GM21619 (cell line): Measurements from ENCODE around the gene ARHGEF25.

Source experiments
- ATAC-seq: cut with Tn5 transposase; IDR thresholded peaks from one replicate; pipeline ENCODE4 v1.9.1; 2021; ENCODE audit not compliant: unreplicated experiment

Gene ARHGEF25

DNA sequence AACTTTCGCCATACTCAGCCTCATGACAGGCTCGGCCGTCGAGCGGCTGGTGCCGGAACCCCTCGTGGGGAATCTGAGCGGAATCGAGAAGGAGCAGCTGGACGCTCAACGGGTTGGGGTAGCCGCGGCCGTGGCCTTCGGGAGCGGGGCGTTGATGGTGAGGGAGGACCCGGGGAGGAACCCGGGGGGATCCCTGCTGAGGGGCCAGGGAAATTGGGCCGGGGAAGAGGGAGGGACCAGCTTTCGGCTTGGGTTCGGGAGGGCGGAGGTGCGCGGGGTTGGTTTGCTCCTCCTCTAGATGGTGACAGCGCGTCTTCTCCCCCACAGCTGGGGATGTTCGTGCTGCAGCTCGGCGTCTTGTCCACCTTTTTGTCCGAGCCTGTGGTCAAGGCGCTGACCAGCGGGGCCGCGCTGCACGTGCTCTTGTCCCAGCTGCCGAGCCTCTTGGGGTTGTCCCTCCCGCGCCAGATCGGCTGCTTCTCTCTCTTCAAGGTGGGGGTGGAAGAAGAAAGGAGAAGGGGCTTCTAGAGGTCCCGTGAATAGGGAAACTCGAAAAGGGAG is 9.8 kb downstream of the ARHGEF25 start:
- ATAC-seq: no peak

DNA sequence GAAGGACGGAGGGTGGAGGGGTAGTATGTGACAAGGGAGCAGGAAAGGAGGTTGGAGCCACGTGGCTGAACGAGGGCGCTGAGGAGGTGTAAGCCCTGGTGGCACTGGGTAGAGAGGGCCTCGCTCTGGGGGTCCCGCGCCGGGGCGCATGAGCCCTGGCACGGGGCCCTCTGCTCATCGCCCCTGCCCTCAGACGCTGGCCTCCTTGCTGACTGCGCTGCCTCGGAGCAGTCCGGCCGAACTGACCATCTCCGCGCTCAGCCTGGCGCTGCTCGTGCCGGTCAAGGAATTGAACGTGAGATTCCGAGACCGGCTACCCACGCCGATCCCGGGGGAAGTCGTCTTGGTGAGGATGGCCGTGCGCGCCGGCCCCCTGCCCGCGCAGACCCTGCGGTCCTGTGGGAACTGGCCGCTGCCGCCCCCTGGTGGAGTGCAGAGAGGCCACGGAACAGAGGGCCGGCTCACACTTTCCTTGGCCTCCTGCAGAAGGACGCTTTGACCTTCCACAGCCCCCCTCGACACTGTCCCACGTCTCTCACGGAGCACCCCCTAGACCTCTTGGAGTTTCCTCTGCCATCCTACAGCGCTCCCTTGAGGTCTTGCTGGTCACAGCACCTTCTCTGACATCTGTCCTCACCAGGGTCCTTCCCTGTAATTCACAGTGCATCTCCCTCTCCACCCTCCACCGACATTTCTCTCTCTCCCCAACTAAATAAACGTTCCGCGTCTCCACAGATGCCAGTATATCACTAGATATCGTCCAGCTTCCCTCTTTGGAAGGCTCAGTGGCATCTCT is 10.5 kb downstream of the ARHGEF25 start:
- ATAC-seq: peak; percentile 62

DNA sequence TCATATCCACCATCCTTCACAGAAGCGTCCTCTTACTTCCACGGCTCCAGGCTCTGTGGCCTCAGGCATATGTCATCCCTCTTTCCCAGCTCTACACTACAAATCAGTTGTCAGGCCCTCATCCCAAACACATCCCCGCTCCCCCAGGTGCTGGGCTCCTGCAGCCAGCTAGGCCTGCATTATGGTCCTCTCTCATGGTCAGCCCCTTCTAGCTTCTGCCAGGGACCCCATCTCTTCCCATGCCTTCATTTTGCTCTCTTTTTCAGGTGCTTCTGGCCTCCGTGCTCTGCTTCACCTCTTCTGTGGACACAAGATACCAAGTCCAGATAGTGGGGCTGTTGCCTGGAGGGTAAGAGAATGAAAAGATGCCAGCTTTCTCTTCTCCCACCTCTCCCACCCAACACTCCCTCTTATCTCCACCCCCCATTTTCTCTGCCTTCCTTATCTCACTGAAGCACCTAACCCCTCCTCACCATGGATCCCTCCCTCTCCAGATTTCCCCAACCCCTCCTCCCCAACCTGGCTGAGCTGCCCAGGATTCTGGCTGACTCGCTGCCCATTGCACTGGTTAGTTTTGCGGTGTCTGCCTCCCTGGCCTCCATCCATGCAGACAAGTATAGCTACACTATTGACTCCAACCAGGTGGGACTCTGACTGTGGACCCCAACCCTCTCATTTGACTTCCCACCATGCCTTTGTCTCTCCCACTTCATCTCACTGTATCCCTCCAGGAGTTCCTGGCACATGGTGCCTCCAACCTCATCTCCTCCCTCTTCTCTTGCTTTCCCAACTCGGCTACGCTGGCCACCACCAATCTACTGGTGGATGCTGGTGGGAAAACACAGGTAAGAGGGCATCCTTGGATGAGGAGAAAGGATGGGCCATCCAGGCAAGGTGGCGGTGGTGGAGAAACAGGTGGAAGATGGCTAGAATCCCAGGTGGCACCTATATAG is 11.3 kb downstream of the ARHGEF25 start:
- ATAC-seq: no peak

DNA sequence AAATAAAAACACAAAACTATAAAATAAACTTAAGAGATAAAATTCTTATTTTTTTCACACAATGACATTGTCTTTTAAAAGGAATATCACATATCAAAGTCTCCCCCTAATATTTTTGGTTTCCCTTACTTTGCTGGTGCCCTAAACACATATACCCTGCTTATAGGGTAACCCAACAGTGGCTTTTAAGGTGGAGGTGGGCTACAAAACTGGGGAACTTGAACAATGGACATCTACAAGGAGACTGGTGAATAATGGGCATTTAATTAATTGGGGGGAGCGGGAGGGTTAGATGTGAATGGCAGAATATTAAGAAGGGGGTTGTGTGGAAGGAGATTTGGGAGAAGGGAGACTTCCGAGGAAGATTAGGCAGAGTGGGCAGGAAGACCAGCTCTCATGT is 12.2 kb downstream of the ARHGEF25 start:
- no peak for ATAC-seq

DNA sequence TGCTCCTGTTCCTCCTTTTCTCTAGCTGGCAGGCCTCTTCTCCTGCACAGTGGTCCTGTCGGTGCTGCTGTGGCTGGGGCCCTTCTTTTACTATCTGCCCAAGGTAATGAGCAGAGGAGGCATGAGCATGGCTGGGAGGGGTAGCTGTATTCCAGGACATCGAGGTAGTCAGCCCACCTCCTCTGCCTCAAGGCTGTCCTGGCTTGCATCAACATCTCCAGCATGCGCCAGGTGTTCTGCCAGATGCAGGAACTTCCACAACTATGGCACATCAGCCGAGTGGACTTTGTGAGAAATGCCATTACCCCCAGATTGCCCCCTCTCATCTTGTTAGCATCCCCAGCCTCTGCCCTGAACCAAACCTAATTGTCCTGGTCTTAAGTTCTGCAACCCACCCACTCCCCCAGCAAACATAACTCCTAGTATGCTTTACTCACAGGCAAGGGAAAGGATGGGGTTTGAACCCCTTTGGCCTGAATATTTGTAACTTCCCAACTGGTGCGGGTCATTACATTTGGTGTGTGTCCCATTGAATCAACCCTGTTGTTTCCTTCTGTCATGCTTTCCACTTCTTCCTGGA is 12.7 kb downstream of the ARHGEF25 start:
- no peak for ATAC-seq

DNA sequence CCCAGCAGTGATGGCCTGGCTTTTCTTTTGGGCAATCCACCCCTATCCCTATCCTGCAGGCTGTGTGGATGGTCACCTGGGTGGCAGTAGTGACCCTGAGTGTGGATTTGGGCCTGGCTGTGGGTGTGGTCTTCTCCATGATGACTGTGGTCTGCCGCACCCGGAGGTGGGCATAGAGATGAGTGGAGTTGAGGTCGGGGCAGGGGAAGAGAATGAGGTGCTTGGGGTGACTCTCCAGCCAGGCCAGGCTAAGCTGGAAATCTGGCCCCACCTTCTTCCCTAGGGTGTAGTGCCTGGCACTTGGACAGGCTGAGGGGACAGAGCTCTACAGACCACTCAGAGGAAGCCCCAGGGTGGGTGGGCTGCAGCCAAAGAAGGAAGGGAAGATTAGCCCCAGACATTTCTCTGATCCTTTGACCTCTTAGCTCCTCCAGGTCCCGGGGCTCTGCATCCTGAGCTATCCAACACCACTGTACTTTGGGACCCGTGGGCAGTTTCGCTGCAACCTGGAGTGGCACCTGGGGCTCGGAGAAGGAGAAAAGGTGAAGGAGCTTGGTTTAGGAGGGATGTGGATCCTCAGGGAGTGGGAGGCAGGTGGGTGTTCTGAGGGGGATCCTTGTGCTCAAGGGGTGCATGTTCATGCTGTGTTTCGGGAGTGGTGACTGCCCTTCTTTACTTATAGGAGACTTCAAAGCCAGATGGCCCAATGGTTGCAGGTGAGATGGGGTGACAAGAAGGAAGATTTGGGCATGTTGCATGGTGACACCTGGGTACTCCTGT is 13.4 kb downstream of the ARHGEF25 start:
- ATAC-seq: no peak

DNA sequence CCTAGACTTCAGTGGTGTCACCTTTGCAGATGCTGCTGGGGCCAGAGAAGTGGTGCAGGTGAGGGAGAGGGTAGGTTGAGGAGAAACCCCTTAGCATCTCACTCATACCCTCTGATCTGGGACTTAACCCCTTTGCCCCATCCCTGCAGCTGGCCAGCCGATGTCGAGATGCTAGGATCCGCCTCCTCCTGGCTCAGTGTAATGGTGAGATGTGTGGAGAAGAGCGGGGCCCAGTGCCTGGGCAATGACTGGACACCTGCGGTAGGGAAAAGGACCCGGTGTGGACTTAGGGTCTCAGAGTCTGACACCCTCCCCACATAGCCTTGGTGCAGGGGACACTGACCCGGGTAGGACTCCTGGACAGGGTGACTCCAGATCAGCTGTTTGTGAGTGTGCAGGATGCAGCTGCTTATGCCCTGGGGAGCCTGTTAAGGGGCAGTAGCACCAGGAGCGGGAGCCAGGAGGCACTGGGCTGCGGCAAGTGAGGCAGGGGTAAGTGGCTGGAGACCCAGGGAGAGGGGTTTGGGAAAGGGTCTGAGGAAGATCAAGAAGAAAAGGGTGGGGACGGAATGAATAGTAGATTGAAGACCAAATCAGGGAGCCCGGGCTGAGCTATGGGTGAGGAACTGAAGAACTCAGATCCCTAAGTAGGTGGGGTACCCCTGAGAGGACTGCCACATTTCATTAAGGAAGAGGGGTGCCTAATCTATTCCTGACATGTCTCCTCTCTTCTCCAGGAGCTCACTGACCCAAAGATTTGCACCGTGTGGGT is 14.2 kb downstream of the ARHGEF25 start:
- ATAC-seq: no peak

DNA sequence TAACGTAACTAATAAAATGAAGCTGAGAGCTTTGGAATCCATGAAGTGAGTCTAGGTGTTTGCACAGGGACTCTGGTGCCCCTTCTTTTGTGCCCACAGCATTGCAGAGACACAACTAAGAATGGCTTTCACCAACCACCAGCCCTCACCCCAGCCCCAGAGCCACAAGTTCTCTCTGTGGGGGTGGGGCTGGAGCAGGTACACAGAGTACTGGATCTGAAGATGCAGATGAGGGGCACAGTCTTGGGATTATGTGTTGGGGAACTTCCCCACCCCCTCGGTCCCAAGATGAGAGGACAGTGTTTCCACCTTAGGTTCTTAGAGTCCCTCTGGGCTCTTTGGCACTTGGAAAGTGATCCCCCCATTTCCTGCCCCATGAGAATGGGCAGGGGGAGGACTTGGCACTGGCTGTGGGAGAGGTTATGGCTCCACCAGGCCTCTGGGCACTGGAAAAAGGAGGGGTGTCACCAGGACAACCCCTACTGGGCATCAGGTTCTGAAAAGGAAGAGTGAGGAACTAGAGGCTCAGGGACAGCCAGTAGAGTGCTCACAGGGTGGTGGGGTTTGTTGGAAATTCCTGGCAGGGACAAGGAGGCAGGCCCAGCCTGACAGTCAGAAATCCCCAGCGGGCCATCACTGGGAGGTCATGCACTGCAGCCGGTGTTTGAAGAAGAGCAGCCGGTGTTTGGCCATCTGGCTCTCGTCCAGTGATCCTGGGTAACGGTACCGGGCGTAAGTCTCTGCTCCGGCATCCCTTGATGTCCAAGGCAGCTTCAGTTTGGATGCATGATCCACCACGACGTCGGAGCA is 15.1 kb downstream of the ARHGEF25 start:
- no peak for ATAC-seq

DNA sequence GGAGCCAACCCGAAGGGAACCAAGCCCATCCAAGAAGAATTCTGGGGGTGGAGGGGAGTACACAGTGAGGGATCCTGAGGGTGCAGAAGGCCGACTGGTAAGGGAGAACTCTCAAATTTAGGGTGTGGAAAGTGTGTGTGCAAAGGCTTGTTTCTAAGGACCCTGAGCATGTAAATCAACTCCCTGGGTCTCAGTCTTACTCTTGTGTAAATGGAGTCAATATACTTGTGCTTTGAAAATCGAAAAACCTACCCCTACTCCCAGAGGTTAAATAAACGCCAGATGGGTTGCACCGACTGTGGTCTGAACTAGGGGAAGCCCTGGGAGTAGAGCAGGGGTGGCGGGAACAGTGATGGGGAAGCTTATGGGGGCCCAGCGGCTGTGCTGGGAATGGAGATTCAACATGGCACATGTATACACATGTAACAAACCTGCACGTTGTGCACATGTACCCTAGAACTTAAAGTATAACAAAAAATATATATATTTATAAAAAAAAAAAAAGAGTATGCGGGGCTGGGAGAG is 15.7 kb downstream of the ARHGEF25 start:
- ATAC-seq: no peak

DNA sequence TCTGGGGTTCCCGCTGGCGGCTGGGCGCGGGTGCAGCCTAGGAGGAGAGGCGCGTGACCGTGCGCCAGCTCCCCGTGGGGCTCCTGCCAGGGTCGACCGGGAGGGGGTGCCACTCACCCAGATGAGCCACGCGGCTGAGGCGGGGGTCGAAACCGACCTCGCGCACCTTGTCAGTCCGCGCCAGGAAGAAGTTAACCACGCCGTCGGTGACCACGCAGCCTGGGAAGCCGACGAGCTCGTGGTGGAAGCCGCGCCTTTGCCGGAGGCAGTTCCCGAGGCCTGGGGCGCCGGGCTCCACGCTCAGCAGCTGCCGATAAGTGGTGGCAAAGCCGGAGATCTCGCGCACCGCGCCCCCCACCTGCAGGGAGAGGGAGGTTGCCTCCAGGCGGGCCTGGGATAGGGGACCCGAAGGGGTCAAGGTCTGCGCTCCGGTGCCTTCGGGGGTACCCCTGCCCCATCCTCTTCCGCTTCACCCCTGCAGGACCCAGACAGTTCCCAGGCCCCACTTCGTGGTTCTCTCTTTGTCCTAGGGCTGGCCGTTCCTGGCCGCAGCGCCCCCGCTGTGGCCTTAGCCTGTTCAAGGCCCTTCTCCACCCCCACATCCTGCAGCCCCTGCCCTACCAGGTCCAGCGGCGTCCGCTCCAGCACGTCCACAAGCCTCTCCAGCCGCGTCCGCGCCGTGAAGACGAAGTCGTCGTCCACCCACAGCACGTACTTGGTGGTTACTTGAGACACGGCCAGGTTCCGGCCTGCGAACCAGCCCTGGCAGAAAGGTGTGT is 16.5 kb downstream of the ARHGEF25 start:
- ATAC-seq: no peak

DNA sequence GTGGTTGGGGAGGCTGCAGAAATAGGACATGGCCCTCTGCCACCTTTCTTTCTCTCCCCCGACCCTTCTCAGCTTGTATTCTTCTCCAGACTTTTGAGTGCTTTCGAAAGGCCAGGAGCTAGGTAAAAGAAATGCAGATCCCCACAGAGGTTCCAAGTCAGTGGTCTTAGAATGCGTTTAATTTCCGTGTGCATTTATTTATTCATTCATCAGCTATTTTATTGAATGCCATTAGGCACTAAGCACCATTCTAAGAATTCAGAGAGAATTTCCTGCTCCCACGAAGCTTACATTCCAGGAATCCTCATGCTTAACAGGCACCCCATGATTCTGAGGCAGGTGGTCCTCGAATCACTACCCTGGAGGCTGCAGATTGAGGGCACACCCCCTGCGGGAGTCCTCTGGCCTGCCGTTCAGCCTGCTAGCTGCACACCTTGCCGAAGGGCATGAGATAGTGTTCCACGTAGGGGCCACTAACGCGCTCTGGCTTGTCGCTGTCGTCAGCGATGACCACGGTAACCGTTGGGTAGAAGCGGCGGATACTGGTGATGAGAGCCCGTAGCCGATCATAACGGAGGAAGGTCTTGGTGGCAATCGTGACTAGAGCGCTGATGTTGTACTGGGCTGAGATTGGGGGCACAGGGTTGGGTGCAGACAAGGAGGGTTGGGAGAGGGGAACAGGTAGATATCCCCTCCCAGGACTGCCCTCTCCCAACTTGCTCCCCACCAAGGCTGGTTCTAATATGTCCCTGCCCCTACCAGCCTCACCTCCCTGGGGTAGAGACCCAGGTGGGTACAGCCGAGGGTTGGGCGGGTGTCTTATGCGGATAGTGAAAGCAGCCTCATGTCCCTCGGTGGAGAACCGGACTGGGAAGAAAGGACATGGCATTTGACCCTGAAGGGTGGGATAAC is 17.3 kb downstream of the ARHGEF25 start:
- ATAC-seq: no peak

DNA sequence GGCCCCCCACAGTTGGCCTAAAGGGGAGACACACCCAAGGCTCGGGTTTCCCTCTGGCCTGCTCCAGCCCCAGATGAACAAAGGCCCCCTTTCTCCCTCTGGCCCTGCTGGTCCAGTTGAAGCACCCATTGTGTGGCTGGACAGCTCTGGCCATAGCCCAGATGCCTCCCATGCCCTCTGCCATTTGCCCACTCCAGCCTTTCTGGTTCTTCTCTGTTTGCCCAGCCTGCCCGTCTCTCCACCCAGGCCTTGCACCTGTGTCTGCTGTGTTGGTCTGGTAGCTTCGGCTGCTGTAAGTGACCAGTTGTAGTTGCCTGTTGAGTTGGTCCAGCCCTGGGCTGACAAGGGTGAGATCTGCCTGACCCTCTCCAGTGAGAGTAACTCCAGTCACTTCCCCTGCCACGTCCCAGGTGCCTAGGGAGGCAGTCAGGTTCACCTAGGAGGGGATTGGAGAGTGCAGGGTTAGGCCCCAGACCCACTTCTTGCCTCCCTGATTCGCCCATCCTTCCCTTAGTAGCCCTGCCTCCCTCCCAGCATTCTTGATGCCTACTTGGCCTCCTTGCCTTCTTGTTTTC is 18.7 kb downstream of the ARHGEF25 start:
- no peak for ATAC-seq

DNA sequence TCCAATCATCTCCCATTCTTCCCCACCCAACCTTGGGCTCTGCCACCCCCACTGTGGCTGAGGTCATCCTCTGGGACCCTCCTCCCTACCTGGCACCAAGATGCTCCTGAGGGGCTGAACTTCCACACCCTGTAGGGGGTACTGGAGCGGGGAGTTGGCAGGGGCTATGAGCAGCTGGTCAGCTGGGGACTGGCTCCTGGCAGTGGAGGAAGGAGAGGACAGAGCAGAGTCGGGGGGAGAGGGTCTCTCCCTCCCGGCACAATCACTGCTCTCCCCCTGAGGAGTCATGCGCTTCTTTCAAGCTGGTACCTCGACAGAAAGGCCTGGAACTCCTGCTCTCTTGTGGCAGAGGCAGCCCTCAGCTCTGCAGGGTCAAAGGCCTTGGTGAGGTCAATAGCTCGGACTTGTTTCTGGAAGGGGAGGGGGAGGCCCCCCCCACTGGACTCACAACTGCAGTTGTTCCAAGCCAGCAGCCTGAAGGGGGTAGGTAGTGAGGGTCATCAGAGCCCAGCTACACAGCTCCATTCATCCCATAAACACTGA is 19.7 kb downstream of the ARHGEF25 start:
- ATAC-seq: no peak

DNA sequence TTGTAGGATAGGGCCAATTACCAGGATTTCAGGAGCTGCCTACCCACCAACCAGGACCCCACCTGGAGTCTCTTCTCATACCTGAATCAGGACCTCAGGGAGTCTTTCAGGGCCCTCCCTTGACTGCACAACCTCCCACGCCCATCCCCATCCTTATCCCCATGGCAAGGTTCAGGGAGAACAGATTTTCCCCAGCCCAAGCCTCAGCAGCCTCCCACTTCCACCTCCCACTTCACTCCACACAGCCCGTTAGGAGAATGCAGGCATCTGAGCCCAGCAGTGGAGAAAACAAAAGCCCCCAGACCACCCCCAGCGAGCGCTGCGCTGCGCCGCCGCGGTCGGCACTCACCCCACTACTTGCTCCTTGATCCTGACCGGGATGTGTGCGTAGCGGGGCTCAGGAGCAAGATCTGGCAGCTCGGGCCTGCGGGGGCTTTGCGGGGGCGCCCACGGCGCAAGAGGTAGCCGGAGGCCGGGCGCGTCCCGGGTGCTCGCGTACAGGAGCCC is 20.4 kb downstream of the ARHGEF25 start:
- no peak for ATAC-seq

DNA sequence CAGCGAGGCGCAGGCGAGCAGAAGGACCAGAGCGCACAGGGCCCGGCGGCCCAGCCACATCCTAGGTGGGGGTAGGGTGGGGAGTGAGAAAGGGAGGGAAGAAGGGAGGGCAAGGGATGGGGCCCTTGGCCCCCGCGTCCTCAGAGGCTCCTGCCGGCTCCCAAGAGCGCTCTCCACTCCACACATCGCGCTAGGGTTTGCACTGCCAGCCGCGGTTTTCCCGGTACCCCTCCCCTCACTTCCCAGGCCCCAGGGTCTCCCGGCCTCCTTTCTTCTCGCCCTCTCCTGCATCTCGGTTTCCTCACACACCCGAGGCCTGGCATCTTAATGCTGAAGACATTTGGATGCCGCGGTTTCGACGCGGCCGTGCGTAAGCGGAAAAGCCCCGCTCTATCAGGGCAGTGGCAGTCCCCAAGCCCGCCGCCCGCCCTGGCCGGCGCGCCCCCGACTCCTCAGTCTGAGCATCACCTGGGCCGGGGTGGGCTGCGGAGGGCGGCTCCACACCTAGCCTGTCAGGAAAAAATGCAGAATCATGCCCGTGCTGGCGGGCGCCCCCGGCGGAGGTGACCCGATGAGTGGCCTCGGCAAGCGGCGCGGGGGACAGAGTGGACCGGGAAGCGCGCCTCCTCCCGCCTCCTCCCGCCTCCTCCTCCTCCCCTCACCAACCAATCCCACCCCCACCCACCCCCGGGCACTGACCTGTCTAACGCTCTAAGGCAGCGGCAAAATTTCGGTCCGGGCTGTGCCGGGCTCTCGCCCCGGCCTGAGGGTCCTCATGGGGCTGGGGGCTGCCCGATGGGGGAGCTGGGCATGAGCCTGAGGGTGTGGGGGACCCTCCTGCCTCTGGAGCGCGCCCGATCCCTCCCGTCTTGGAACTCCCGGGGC is 21.1 kb downstream of the ARHGEF25 start:
- ATAC-seq: no peak
